Ovary (tissue), 9 donors: ENCODE data around the gene TGFB1I1. TPM values are rescaled to one million over a fixed set of nuclear protein-coding genes. Genes with fewer than 3 reads are reported as not detected.
A peak's percentile ranks its signal among the peaks of the same experiment; 100 is the strongest.
"Not testable (repeated sequence)": the region's sequence is repeated elsewhere in the genome, so short reads cannot be mapped to it uniquely, and the experiment has no call there.

Source experiments
- DNase-seq, 5 donors: peaks; one replicate each; pipeline ENCODE4 v3.0.0-alpha.2; 2019 to 2020
- H3K27ac ChIP-seq, 2 donors: fragments of 200-600 bp; one replicate each; pipeline versions ENCODE4 v1.5.1 to v1.8.0; 2019 to 2022
- H3K27me3 ChIP-seq: fragments of 200-600 bp; one replicate; pipeline ENCODE4 v1.8.0; 2022
- H3K36me3 ChIP-seq: fragments of 200-600 bp; sonication (generic); one replicate; pipeline ENCODE4 v1.5.1; 2019
- H3K4me1 ChIP-seq: one replicate; pipeline ENCODE4 v1.8.1; 2013; ENCODE audit warnings: mild to moderate bottlenecking, moderate library complexity; ENCODE audit not compliant: insufficient read depth
- H3K4me3 ChIP-seq: fragments of 200-600 bp; sonication (generic); one replicate; pipeline ENCODE4 v1.5.1; 2017
- H3K9me3 ChIP-seq, 2 donors: fragments of 200-600 bp in 1 of 2; sonication (generic) in 1 of 2; one replicate each; pipeline versions ENCODE4 v1.5.1 to v1.8.1; 2013 to 2019; ENCODE audit warnings: mild to moderate bottlenecking in 1 of 2, moderate library complexity in 1 of 2
- CTCF ChIP-seq, 3 donors: fragments of 450-650 bp in 2 of 3; fragments of 200-600 bp in 1 of 3; IDR thresholded peaks; one replicate each; pipeline versions ENCODE4 v1.5.1 to v1.8.0; 2016 to 2022; ENCODE audit warnings: antibody characterized with exemption in 3 of 3, mild to moderate bottlenecking in 1 of 3
- EP300 ChIP-seq: sonication (generic); formaldehyde crosslinking; IDR thresholded peaks from one replicate; pipeline ENCODE4 v1.6.1; 2017; ENCODE audit warnings: antibody characterized with exemption
- POLR2A ChIP-seq: fragments of 450-650 bp; IDR thresholded peaks from one replicate; pipeline ENCODE4 v1.6.1; 2017; ENCODE audit warnings: antibody characterized with exemption, mild to moderate bottlenecking, moderate library complexity
- WGBS, 3 donors: extraction: QIAGEN DNeasy Blood & Tissue Kit in 1 of 3; methylation state at CpG; one replicate each; pipeline versions ENCODE4 v1.1.5 to v1.1.7; 2013 to 2017; 5-methylcytosine and 5-hydroxymethylcytosine counted together
- intact Hi-C, 4 donors: fragments of 100-400 bp; cut with DNase I; formaldehyde crosslinking; loops; one replicate each; pipeline versions ENCODE4 v1.11.0 to v1.15.1; 2022 to 2023
- polyA plus RNA-seq, 2 donors: library from polyadenylated mRNA; stranded (reverse); fragments of 200-250 nt in 1 of 2; fragments of 350-450 nt in 1 of 2; fragmentation: Illumina TruSeq in 1 of 2; extraction: RNeasy Lipid Tissue Mini Kit (QIAGEN cat#74804) in 1 of 2; gene quantifications; one replicate each; pipeline ENCODE4 v1.2.3, GENCODE V29; 2013 to 2014
- total RNA-seq, 7 donors: library from RNA; depleted of rRNA in 2 of 7; stranded (reverse); fragments of >200 nt in 2 of 7; fragmentation: NEBNext Ultra II Directional in 3 of 7; extraction: Animal tissue kit (Norgen Biotek cat#: 25700) in 3 of 7; gene quantifications; one replicate each; pipeline versions ENCODE4 v1.1.0 to v1.2.4, GENCODE V29; 2016 to 2023
- donor health status: DM: no; HTN: no; CAD: no; lungs with moderate emphysema.
- donor health status: DM: no; HTN: no; CAD: no.
- donor health status: Bipolar disorder and iron deficiency.
- donor health status: DM: yes; HTN: yes; CAD: no.
- donor health status: DM: no; HTN: no; CAD: no.
- donor health status: DM: yes; HTN: yes; CAD: no.

TGFB1I1 gene
- total and polyA plus RNA-seq, 9 donors: 38.0 to 216 (median 124) TPM

GRCh38 chr16:31502981-31503380 is 31.0 kb downstream of the TGFB1I1 start:
- H3K4me1 ChIP-seq: no peaks in the 10 kb centered on the region

DNA sequence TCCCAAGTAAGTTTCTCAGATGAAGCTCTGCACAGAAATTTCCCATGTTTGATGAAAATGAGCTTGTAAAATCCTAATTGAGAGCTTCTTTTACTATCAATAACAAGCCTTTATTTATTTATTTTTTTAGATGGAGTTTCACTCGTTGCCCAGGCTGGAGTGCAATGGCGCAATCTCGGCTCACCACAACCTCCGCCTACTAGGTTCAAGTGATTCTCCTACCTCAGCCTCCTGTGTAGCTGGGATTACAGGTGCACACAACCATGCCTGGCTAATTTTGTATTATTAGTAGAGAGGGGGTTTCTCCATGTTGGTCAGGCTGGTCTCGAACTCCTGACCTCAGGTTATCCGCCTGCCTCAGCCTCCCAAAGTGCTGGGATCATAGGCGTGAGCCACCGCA is 31.6 kb downstream of the TGFB1I1 start:
- not testable (repeated sequence) for H3K9me3 ChIP-seq, H3K36me3 ChIP-seq, H3K4me1 ChIP-seq, H3K4me3 ChIP-seq, DNase-seq, H3K27me3 ChIP-seq, H3K27ac ChIP-seq
- intact Hi-C loops: loop anchor here in 1 of 4 donors (10.0 kb wide), 1 partner anchor 201 kb away; no protein-coding TSS in a partner anchor
- WGBS, 3 donors: 88 to 89% (median 88%) methylated on average over 8 of the region's 8 CpGs

More at GRCh38 chr16:31502981-31503380, 31.0 kb downstream of the TGFB1I1 start:
- intact Hi-C loops: loop anchor here in 1 of 4 donors (10.0 kb wide), 1 partner anchor 202 kb away; no protein-coding TSS in a partner anchor
- Histone ChIP-seq H3K27me3 (no peaks in the 10 kb centered on the region), H3K9me3 (no peaks in the 10 kb centered on the region), H3K36me3 (no peaks in the 10 kb centered on the region), H3K4me3 (no peak overlapping the region), H3K27ac (no peak overlapping the region)
- TF ChIP-seq POLR2A (no peak), EP300 (no peak), CTCF (IDR thresholded peaks at IDR 0.05) (no peak)
- no peak for DNase-seq

DNA sequence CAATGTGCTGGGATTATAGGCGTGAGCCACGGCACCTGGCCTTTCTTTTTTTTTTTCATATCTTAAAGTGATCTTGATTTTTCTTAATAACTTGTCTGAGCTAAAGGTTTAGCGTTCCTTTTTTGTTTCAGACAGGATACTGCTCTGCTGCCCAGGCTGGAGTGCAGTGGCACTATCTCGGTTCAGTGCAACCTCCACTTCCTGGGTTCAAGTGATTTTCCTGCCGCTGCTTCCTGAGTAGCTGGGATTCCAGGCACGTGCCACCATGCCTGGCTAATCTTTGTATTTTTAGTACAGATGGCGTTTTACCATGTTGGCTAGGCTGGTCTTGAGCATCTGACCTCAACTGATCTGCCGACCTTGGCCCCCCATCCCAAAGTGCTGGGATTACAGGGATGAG is 32.2 kb downstream of the TGFB1I1 start:
- DNase-seq: no peak
- intact Hi-C loops: loop anchor here in 1 of 4 donors (10.0 kb wide), 1 partner anchor 201 kb away; no protein-coding TSS in a partner anchor
- Histone ChIP-seq H3K27ac (no peak overlapping the region), H3K9me3 (no peaks in the 10 kb centered on the region), H3K4me1 (no peaks in the 10 kb centered on the region), H3K36me3 (no peaks in the 10 kb centered on the region), H3K27me3 (no peaks in the 10 kb centered on the region), H3K4me3 (no peak overlapping the region)
- WGBS, 3 donors: 66 to 75% (median 71%) methylated on average over 8 of the region's 8 CpGs
- TF ChIP-seq POLR2A (no peak), CTCF (IDR thresholded peaks at IDR 0.05) (no peak), EP300 (no peak)

DNA sequence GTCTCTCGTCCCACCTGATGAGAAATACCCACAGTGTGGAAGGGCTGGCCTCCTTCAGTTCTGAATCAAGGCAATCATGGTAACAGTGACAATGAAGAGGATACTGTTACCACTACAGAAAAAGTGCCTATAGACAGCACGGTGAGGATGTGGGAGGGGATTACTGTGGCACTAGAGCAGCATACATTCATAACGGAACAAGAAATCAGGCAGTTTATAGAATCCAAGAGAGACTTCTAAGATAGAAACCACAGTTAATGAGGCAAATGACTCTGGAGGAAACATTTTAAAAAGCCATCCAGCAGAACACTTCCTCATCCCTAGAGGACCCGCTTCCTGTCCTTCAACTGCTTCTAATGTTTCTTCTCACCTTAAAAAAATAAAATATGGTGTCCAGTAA is 33.5 kb downstream of the TGFB1I1 start:
- Histone ChIP-seq H3K4me3 (no peak overlapping the region), H3K4me1 (peaks cover 2% of the 10 kb centered on the region), H3K27ac (no peak overlapping the region), H3K9me3 (no peaks in the 10 kb centered on the region), H3K27me3 (no peaks in the 10 kb centered on the region), H3K36me3 (no peaks in the 10 kb centered on the region)
- DNase-seq: no peak
- whole genome bisulfite sequencing, 3 donors: 74 to 84% (median 76%) methylated on average over 4 of the region's 4 CpGs
- no peak for TF ChIP-seq CTCF (IDR thresholded peaks at IDR 0.05)
- TF ChIP-seq EP300: no peak
- TF ChIP-seq POLR2A: no peak
- intact Hi-C loops: loop anchor here in 1 of 4 donors (10.0 kb wide), 1 partner anchor 199 kb away; no protein-coding TSS in a partner anchor

DNA sequence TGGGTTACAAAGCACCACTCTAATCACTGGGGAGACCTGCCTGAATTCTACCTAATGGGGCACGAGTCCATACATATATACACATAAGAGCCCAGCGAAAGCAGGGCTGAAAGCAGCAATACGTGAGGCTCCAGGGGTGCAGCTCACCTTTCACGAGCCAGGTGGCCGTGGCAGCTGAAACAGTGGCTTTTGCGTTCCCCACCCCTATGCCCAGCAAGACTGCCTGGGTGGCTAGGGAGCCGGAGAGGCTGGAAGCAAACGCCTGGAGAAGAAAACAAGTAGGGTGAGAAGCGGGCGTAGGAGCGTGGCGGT is 35.6 kb downstream of the TGFB1I1 start:
- 1 to 2% (median 2%) methylated on average over 12 of the region's 12 CpGs for WGBS, 3 donors
- peaks cover 2% of the 10 kb centered on the region for H3K4me1 ChIP-seq
- intact Hi-C loops: loop anchor here in 1 of 4 donors (10.0 kb wide), 1 partner anchor 197 kb away; no protein-coding TSS in a partner anchor
- H3K27me3 ChIP-seq: no peaks in the 10 kb centered on the region
- no peaks in the 10 kb centered on the region for H3K36me3 ChIP-seq
- H3K4me3 ChIP-seq: peak overlapping the region; percentile 85
- H3K9me3 ChIP-seq: no peaks in the 10 kb centered on the region
- no peak for DNase-seq
- no peak for TF ChIP-seq EP300
- no peak for TF ChIP-seq CTCF (IDR thresholded peaks at IDR 0.05)
- TF ChIP-seq POLR2A: no peak
- peak overlapping the region; percentile 52 to 92 for H3K27ac ChIP-seq
